HTR-8/SVneo (cell line): ENCODE measurements around the gene RIN3.

Experiments
- DNase-seq: peaks from one replicate; pipeline ENCODE4 v3.0.0; 2011; ENCODE audit warnings: low spot score, mixed read lengths; ENCODE audit not compliant: insufficient read length
- FAIRE-seq: peaks from 2 replicates; lab custom pipeline; 2011; peaks lifted over from hg19 to GRCh38; lab: Jason Lieb, UNC

RIN3 gene

GRCh38 chr14:92726135-92726932, 212.8 kb downstream of the RIN3 start:
- peak; percentile 84 for DNase-seq
- FAIRE-seq, result no peak

DNA sequence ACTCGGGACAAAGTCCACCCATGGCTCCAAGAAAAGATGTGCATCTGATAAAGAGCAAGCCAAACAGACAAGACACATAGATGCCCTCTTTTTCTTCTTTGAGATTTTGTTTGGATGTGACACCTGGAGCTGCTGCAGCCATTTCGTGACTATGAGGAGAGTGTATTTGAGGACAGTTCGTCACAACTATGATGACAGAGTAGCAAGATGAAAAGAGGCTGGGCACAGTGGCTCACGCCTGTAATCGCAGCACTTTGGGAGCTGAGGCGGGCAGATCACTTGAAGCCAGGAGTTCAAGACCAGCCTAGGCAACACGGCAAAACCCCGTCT, 213.3 kb downstream of the RIN3 start:
- no peak for DNase-seq
- FAIRE-seq, result no peak

GRCh38 chr14:92728759-92729364, 215.3 kb downstream of the RIN3 start:
- FAIRE-seq, result no peak

GRCh38 chr14:92729634-92730358, 216.2 kb downstream of the RIN3 start:
- DNase-seq, result no peak
- FAIRE-seq, result no peak

More at GRCh38 chr14:92728759-92729364, 215.3 kb downstream of the RIN3 start:
- no peak for DNase-seq

DNA sequence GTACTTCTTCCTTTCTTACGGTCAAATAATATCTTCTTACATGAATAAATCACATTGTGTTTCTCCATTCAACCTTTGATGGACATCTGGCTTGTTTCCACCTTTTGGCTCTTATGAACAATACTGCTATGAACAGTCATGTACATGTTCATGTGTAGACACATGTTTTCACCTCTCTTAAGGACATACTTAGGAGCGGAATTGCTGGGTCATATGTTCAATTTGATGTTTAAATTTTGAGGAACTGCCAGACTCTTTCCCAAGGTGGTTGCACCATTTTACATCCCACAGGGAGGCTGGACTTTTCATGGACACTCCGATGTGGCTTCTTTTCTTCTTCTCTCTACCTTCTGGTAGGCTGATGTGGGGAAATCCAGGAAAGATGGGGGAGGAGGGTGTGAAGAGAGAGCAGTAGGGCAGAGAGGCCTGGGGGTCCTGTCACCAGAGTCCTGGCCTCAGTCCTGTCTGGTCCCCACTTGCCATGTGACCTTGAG, 218.1 kb downstream of the RIN3 start:
- DNase-seq (no peak), FAIRE-seq (no peak)

- FAIRE-seq (no peak), DNase-seq (no peak)
These were observed 219.4 kb downstream of the RIN3 start for GRCh38 chr14:92733007-92733406.

DNA sequence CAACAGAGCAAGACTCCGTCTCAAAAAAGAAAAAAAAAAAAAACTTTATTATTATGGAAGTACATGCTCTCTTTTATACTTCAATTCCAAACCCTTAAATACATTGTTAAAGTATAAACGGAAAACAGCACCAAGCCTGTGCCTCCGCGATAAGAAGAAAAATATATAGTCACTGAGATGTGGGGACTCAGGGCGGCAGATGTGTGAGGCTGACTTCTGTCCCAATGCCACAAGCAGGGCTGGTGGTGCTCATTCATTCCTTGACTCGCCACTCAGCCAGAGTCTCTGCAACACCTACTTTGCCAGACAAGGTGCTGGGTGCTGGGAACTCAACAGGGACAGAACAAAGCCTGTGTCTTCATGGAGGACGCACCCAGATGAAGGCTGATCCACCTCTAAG, 221.0 kb downstream of the RIN3 start:
- FAIRE-seq, result no peak

GRCh38 chr14:92735344-92735743, 221.8 kb downstream of the RIN3 start:
- FAIRE-seq, result no peak
- no peak for DNase-seq

More for the DNA sequence above, 221.0 kb downstream of the RIN3 start:
- no peak for DNase-seq

DNA sequence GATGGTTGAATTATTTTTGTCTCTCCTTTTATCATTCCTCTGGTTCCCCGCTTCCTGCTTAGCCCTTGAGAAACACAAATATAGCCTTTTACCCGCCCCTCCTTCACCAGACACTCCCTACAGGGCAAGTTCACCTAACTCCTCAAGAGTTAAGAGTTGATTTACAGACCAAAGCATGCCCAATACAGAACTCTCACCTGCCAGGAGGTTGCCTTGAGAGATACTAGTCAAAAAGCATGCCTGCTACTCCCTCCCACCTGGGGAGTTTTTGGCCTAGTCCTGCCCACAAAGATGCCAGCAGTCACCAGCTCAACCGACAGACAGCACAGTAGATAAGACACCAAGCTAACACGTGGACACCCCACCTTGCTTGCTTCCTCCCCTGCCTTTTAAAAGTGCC, 223.6 kb downstream of the RIN3 start:
- DNase-seq, result no peak
- FAIRE-seq, result no peak

DNA sequence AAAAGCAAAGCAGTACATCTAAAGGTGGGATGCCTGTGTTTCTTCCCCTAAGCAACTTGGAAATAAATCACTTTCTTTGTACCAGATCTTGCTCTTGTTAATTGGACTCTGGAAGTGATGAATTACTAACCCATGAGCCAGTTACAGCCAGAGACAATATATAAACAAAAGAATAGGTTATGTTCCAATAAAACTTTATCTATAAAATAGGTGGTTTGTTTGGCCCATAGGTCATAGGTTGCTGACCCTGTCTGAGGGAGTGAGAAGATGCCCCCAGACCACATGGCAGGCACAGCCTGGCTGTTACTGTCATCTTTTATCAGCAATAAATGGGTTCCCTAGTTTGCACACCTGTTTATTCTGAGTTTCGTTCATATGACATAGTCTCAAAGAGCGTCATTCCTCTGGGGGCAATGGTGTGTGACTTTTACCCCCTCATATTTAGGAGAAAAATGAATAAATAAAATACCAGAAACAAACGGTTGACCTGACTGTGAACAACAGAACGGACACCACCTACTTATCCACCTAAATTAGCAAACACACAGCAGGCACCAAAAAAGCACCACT, 224.1 kb downstream of the RIN3 start:
- no peak for FAIRE-seq
- no peak for DNase-seq
